Ascending aorta (tissue), 2 donors: Measurements from ENCODE around the gene PATL2. TPM values are rescaled to one million over a fixed set of nuclear protein-coding genes. Genes with fewer than 3 reads are reported as not detected.

ENCODE experiments used
- DNase-seq, 2 donors: peaks; one replicate each; pipeline ENCODE4 v3.0.0-alpha.2; 2019; ENCODE audit warnings: low spot score in 2 of 2
- H3K27ac ChIP-seq, 2 donors: fragments of 200-600 bp; sonication (generic); one replicate each; pipeline ENCODE4 v1.5.1; 2016 to 2017; ENCODE audit warnings: mild to moderate bottlenecking in 1 of 2
- H3K27me3 ChIP-seq: fragments of 200-600 bp; sonication (generic); one replicate; pipeline ENCODE4 v1.5.1; 2017
- H3K36me3 ChIP-seq, 2 donors: fragments of 200-600 bp; sonication (generic); one replicate each; pipeline ENCODE4 v1.5.1; 2016
- H3K4me1 ChIP-seq, 2 donors: fragments of 200-600 bp; sonication (generic); one replicate each; pipeline ENCODE4 v1.5.1; 2016 to 2017; ENCODE audit warnings: mild to moderate bottlenecking in 1 of 2
- H3K4me3 ChIP-seq, 2 donors: fragments of 200-600 bp; sonication (generic); one replicate each; pipeline ENCODE4 v1.5.1; 2016 to 2017; ENCODE audit warnings: mild to moderate bottlenecking in 1 of 2
- H3K9me3 ChIP-seq, 2 donors: fragments of 200-600 bp; sonication (generic); one replicate each; pipeline ENCODE4 v1.5.1; 2016
- intact Hi-C: fragments of 100-400 bp; cut with DNase I; formaldehyde crosslinking; loops from one replicate; pipeline ENCODE4 v1.15.1; 2023
- total RNA-seq: library from RNA; depleted of rRNA; stranded (reverse); fragments of >200 nt; gene quantifications from one replicate; pipeline ENCODE4 v1.1.0, GENCODE V29; 2016
- TF ChIP-seq, protein P1 (sequence below), 3 experiments: fragments of 200-600 bp in 2 of 3; fragments of 450-650 bp in 1 of 3; sonication (generic) in 2 of 3; IDR thresholded peaks; one replicate each; pipeline ENCODE4 v1.5.1; 2016 to 2019; ENCODE audit warnings: antibody characterized with exemption in 3 of 3, mild to moderate bottlenecking in 1 of 3, moderate library complexity in 1 of 3

The PATL2 gene
- total RNA-seq, 1 donor from 2014 or later = not detected

DNA sequence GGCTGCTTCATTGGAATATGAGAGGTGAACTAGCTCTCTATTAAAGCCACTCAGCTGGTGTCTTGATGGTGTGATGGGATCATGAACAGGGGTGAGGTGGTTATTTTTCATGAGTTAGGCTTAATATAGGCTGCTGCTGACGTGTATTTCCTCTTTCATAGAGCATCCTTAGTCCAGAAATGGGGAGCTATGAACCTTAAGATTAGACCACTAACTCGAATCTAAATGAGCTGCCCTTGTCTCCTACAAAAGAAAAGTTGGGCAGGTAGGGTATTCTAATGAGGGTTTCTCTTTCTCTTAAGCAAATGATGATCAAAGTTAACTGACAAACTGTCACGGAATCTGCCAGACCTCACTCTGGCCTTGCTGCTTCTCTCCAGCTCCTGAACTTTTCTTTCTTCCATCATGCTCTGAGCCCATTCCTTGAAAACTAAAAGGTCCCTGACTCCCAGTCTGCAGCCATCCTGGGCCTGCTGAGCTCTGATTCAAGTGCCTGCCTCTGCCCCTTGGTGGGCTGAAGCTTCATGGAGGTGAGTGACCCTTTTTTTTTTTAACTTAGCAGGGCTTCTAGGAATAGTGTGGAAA lies 25.1 kb upstream of the PATL2 start, which contains the start of gene TRIM69:
Gene TRIM69, plus strand, starts transcription at position 348 of the 585 bp plus-strand sequence. Its CDS starts 177 bp downstream, at position 525.
- H3K36me3 ChIP-seq = peaks cover 0 to 6% of the 10 kb centered on the region in 2 donors
- H3K4me3 ChIP-seq = no peak within 1 kb of the TSS
- no peaks in the 10 kb centered on the region for H3K9me3 ChIP-seq
- no peak for DNase-seq
- H3K4me1 ChIP-seq = peaks cover 0 to 7% of the 10 kb centered on the region in 2 donors
- H3K27me3 ChIP-seq = no peaks in the 10 kb centered on the region
- peak within 1 kb of the TSS; percentile 66 for H3K27ac ChIP-seq
- TF ChIP-seq, protein P1, sequence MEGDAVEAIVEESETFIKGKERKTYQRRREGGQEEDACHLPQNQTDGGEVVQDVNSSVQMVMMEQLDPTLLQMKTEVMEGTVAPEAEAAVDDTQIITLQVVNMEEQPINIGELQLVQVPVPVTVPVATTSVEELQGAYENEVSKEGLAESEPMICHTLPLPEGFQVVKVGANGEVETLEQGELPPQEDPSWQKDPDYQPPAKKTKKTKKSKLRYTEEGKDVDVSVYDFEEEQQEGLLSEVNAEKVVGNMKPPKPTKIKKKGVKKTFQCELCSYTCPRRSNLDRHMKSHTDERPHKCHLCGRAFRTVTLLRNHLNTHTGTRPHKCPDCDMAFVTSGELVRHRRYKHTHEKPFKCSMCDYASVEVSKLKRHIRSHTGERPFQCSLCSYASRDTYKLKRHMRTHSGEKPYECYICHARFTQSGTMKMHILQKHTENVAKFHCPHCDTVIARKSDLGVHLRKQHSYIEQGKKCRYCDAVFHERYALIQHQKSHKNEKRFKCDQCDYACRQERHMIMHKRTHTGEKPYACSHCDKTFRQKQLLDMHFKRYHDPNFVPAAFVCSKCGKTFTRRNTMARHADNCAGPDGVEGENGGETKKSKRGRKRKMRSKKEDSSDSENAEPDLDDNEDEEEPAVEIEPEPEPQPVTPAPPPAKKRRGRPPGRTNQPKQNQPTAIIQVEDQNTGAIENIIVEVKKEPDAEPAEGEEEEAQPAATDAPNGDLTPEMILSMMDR (IDR thresholded peaks at IDR 0.05) = no peak
- intact Hi-C loops = no loop called here

DNA sequence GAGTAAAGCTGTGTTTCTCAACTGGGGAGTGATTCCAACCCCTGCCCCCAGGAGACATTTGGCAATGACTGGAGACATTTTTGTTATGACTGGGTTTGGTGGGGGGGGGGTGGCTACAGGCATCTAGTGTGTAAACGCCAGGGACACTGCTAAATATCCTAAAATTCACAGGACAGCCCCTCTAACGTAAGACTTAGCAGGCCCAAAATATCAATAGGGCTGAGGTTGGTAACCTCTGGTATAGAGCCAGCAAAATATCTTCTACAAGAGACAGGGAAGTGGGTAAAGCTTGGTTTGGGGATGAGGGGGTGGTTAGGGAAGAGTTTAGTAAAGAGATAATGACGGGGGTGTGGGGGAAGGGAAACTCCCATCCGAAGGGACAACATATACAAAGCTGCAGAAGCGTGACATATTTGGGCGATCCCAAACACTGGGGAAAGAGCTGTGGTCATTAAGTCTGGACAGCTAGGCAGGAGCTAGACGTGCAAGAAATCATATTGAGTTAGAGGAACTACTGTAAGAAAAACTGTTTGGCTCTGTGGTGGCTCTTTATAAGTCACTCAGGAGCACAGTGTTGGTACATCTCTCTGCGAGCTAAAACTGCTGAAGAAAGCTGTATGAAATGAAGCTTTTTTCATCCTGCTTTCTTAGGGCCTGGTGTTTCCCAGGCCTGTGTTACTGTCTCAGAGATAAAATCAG lies 24.5 kb upstream of the PATL2 start:
- no peaks in the 10 kb centered on the region for H3K27me3 ChIP-seq

DNA sequence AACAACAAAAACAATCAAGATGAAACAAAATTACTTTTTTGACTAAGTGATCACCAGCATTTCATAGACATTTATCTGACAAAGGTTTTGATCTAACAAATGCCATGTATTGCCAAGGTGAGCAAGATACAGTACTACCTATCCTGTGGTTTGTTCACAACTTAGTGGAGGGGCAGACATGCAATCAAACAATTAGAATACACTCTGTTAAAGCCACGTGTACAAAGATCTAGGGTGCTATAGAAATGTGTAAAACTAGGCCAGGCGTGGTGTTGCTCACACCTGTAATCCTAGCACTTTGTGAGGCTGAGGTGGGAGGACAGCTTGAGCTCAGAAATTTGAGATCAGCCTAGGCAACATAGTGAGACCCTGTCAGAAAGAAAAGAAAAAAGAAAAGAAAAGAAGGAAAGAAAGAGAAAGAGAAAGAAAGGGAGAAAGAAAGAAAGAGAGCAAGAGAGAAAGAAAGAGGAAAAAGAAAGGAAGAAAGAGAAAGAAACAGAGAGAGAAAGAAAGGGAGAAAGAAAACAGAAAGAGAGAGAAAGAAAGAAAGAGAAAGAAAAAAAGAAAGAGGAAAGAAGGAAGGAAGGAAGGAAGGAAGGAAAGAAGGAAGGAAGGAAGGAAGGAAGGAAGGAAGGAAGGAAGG lies 23.8 kb upstream of the PATL2 start:
- intact Hi-C loops = no loop called here
- H3K36me3 ChIP-seq = peaks cover 0 to 6% of the 10 kb centered on the region in 2 donors
- peaks cover 0 to 7% of the 10 kb centered on the region in 2 donors for H3K4me1 ChIP-seq
- H3K27ac ChIP-seq = peak overlapping the region; percentile 66
- no peak overlapping the region for H3K4me3 ChIP-seq
- no peaks in the 10 kb centered on the region for H3K9me3 ChIP-seq
- H3K27me3 ChIP-seq = no peaks in the 10 kb centered on the region
- DNase-seq = no peak
- TF ChIP-seq, protein P1 (IDR thresholded peaks at IDR 0.05) = no peak

More for the DNA sequence above, 24.5 kb upstream of the PATL2 start:
- H3K36me3 ChIP-seq = peaks cover 0 to 6% of the 10 kb centered on the region in 2 donors
- no peaks in the 10 kb centered on the region for H3K9me3 ChIP-seq
- H3K4me3 ChIP-seq = no peak overlapping the region
- DNase-seq = peak in 1 of 2 donors; percentile 76
- TF ChIP-seq, protein P1 (IDR thresholded peaks at IDR 0.05) = no peak
- intact Hi-C loops = no loop called here
- H3K27ac ChIP-seq = peak overlapping the region; percentile 66
- peaks cover 0 to 7% of the 10 kb centered on the region in 2 donors for H3K4me1 ChIP-seq

DNA sequence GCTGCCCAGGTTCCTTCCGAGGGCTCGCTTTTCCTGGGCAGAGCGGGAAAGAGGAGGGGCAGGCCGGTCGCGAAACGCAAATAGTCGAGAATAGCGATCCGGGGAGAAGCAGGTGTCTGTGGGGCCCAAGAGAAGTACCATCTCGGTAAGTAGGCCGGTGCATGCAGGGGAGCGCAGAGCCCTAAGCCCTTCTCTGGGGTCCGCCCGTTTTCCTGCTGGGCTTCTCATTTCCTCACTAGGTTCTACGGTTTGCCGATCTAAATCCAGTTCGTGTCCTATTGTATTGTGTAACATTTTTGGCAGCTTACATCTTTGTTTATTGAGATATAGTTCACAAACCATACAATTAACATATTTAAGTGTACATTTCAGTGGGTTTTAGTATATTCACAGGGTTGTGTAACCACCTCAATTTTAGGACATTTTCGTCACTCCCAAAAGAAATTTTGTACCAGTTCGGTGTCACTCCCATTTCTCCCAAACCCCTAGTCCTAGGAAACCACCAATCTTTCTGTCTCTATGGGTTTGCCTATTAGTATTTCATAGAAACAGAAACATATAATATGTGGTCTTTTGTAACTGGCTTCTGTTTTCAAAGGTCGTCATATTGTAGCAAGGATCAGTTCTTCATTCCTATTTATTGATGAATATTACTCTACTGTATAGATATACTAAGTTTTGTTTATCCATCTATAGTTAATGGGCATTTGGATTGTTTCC lies 18.4 kb upstream of the PATL2 start:
- Histone ChIP-seq H3K4me1 (peaks cover 0 to 21% of the 10 kb centered on the region in 2 donors), H3K36me3 (peaks cover 0 to 6% of the 10 kb centered on the region in 2 donors), H3K27me3 (no peaks in the 10 kb centered on the region), H3K4me3 (peak overlapping the region; percentile 72 to 77), H3K9me3 (no peaks in the 10 kb centered on the region), H3K27ac (peak overlapping the region; percentile 88 to 96)
- intact Hi-C loops = loop anchor here (1.0 to 10.0 kb wide), 8 partner anchors 18 to 905 kb away; partner anchors contain the start of genes B2M, CTDSPL2, EIF3J and GOLM2
- TF ChIP-seq, protein P1 (IDR thresholded peaks at IDR 0.05) = no peak
- DNase-seq = no peak
